ENCODE data around the gene NMNAT2. TPM values are rescaled to one million over a fixed set of nuclear protein-coding genes. Genes with fewer than 3 reads are reported as not detected.

The NMNAT2 gene
- polyA plus RNA-seq, 4 donors, result 3.0 to 12.9 (median 4.8) TPM

DNA sequence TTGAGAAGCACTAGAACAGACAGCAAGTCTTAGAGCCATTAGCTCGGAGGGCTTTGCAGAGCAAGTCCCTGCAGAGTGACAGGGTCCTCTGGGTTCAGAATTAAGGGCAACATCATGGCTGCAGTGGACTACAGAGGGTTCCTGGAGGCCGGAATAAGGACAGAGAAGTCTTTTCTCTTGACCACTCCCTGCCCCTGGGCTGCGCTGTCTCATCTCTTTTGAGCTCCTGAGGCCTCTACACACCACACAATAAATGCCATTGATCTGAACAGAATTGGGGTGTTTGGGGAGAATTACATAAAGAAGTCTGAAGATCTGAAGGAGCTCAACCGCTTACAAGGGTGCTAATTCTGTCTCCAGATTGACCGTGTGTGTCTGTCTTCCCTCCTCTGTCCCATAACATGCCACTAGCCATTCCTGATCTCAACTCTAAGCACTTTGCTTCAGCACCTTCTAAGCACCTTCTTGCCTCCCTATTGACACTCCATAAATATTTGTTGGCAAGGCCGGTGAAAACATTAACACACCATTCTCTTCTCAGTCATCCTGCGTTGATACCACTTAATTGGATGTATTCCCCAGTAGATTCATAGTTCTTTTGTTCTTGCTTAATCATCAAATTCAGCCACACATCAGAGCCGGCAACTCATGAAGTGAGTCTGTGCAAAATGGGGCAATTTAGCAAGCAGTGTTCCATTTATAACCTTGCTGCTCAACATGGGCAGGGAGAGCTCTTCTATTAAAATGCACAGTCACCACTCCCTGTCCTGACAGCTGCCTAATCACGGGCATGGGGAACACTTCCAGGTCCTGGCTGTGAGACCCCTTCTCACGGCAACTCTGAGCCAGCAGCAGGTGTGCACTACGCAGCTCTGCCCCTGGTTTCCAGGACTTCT, 49.7 kb downstream of the NMNAT2 start:
- no peak for DNase-seq (ENCODE audit: low read depth in 4 of 4, low spot score in 3 of 4)

GRCh38 chr1:183366116-183366515, 52.1 kb downstream of the NMNAT2 start:
- DNase-seq (ENCODE audit: low read depth in 4 of 4, low spot score in 3 of 4), result no peak

GRCh38 chr1:183365676-183366075, 52.5 kb downstream of the NMNAT2 start:
- no peak for DNase-seq (ENCODE audit: low read depth in 4 of 4, low spot score in 3 of 4)

DNA sequence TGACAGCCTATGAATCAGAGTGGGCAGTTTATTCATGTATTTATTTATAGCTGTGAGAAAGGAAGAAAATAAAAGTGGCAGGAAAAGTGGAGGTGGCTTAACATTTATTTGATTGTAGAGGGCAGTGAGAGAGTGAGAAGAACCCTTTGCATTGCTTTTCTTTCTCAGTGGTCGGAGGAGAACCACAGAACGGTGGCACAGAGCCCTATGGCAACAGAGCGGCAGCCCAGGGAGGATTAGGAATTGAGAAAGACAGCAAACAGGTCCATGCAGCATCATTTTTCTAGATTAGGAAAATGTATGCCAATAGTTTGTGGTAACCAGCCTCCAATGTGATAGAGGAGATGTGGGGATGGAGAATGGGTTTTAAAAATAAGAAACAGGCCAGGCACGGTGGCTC, 53.1 kb downstream of the NMNAT2 start:
- no peak for DNase-seq (ENCODE audit: low read depth in 4 of 4, low spot score in 3 of 4)

- DNase-seq (ENCODE audit: low read depth in 4 of 4, low spot score in 3 of 4), result no peak
Observed at GRCh38 chr1:183363972-183364371, 54.2 kb downstream of the NMNAT2 start.

DNA sequence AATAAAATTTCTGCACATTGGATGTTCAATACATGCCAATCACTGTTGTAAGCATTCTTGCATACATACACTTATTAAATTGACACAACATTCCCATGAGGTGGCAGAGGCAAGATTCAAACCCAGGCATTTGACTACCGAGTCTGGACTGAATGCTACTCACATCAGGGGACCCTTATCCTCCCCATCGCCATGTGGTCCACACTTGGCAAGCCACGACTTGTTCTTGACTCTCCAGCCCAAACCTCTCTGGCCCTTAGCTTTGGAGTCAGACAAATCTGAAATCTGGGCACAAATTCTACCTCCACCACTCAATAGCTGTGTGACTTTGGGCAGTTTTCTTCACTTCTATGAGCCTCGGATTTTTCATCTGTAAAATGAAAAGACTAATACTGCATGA, 57.1 kb downstream of the NMNAT2 start:
- no peak for DNase-seq (ENCODE audit: low read depth in 4 of 4, low spot score in 3 of 4)

DNA sequence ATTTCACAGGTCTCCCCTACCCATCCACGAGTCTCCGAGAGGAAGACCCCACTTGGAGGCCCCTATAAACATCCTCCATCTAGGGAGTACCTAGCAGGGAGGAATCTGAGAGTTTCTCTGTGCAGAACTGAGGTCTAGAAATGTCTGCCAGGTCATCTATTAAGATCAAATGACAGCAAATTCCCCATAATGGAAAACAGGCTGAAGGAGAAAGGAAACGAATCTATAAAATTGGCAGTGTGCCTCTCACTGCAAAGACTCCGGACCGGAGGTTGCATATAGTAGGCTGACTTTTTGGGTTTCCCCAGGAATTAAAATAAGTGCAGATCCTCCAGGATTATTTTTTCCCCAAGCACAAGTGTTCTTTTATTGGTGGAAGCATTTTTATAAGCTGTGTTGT, 57.7 kb downstream of the NMNAT2 start:
- no peak for DNase-seq (ENCODE audit: low read depth in 4 of 4, low spot score in 3 of 4)

- DNase-seq (ENCODE audit: low read depth in 4 of 4, low spot score in 3 of 4), result no peak
Observed at GRCh38 chr1:183356534-183357182, 61.5 kb downstream of the NMNAT2 start.

GRCh38 chr1:183355797-183356196, 62.4 kb downstream of the NMNAT2 start:
- DNase-seq (ENCODE audit: low read depth in 4 of 4, low spot score in 3 of 4), result no peak

DNA sequence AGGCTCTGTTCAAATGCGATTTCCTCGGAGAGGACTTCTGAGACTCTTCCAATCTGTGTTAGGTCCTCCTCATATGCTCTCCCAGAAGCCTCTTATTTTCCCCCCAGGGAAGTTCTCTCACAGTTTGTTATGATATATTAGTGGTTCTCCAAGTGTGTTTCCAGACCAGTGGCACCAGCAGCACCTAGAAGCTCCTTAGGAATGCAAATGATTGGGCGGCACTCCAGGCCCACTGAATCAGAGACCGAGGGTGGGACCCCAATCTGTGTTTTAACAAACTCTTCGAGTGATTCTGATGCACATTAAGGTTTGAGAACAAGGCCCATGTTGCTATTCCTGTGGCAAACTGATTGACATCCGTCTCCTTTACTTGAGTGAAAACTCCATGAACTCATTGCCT, 63.0 kb downstream of the NMNAT2 start:
- no peak for DNase-seq (ENCODE audit: low read depth in 4 of 4, low spot score in 3 of 4)

- DNase-seq (ENCODE audit: low read depth in 4 of 4, low spot score in 3 of 4), result no peak
Observed at GRCh38 chr1:183353597-183353996, 64.6 kb downstream of the NMNAT2 start.

- DNase-seq (ENCODE audit: low read depth in 4 of 4, low spot score in 3 of 4), result no peak
Observed at GRCh38 chr1:183349201-183349711, 68.9 kb downstream of the NMNAT2 start.

DNA sequence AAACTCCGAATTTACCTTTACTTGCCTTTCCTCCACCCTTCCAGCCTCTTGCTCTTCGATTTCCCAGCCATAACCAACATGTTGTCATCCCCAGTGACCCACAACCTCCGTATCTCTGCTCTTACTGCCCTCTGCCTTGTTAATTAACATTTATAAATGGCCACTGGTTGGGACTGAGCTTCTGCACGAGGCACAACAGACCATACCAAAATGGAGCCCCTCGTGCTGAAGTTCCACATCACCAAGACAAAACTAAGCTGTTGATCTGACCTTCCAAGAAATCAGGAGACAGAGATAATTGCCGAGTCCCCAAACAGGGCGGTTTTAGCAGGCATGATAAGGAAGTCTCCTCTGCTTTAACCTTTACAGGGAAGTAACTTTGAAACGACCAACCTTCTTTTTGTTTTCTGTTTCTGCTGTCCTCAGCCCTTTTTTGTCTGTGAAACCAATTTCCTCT, 71.9 kb downstream of the NMNAT2 start:
- no peak for DNase-seq (ENCODE audit: low read depth in 4 of 4, low spot score in 3 of 4)

- no peak for DNase-seq (ENCODE audit: low read depth in 4 of 4, low spot score in 3 of 4)
Observed at GRCh38 chr1:183339556-183340167, 78.5 kb downstream of the NMNAT2 start.

DNA sequence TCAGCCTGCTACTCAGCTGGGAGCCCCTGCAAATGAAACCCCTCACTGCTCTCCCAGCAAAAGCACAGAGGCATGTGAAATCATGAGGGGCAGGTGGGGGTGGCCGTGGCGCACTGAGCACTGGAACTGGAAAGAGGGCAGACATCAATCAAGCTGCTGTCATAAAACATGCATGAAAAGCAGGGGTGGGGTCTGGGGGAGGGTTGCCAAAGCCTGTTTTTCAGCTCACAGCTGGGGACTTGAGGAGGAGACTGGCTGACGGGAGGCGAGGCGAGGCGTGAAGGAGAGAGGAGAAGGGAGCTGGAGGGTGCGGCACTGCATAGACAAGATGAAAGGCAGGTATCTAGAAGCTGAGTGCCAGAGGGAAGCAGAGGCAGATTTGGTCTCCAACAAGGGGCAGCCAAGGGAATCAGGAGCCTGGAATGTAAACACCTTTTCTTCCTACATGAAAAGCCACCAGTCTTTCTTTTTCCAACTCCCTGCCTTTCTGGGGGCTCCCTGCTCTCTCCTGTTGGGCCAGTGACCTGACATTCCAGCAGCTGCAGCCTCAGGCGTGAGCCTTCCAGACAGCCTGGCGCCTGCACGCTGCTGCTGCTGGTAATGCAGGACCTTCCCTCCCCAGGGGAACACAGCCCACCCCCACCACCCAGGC, 87.0 kb downstream of the NMNAT2 start:
- DNase-seq (ENCODE audit: low read depth in 4 of 4, low spot score in 3 of 4), result no peak

- no peak for DNase-seq (ENCODE audit: low read depth in 4 of 4, low spot score in 3 of 4)
Observed at GRCh38 chr1:183330335-183330734, 87.8 kb downstream of the NMNAT2 start.

DNA sequence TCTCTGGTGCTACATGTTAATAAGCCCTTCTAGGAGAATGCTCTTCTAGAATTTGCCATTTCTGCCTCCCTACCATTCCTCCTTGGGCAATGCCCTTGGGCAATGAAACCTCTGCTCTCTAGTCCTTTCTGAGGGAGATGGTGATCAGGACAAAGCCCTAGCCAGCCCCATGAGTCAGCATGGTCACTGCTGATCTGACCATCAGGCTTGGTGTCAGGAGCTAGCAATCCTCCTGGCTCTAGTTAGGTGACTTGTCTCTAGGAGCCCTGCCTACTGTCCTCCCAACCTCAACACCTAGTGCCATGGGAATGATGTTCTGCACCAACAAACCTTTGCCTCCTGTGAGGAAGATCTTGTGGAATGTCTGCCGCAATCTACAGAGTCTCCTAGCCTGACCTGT, 89.8 kb downstream of the NMNAT2 start:
- no peak for DNase-seq (ENCODE audit: low read depth in 4 of 4, low spot score in 3 of 4)

GRCh38 chr1:183327434-183328290, 90.5 kb downstream of the NMNAT2 start:
- no peak for DNase-seq (ENCODE audit: low read depth in 4 of 4, low spot score in 3 of 4)

- DNase-seq (ENCODE audit: low read depth in 4 of 4, low spot score in 3 of 4), result no peak
Observed at GRCh38 chr1:183323849-183324683, 94.1 kb downstream of the NMNAT2 start.

Data from left renal pelvis (tissue), 4 donors.